Urothelium cell line (cell line): ENCODE results near the gene FUT9.
"Not testable (repeated sequence)": the region's sequence is repeated elsewhere in the genome, so short reads cannot be mapped to it uniquely, and the experiment has no call there.

Experiments
- DNase-seq: peaks from one replicate; pipeline ENCODE4 v3.0.0; 2011; ENCODE audit warnings: low spot score, mixed read lengths
- FAIRE-seq: peaks from 2 replicates; lab custom pipeline; 2011; peaks lifted over from hg19 to GRCh38; lab: Jason Lieb, UNC

The FUT9 gene

GRCh38 chr6:96260787-96261430 is 245.1 kb downstream of the FUT9 start:
- not testable (repeated sequence) for DNase-seq, FAIRE-seq
